Renal cortical epithelial cell (primary cell): Measurements from ENCODE around the gene BAZ1A. TPM values are rescaled to one million over a fixed set of nuclear protein-coding genes. Genes with fewer than 3 reads are reported as not detected.

Source experiments
- DNase-seq: peaks from one replicate; pipeline ENCODE4 v3.0.0-alpha.2; 2011; ENCODE audit warnings: low read depth
- total RNA-seq: library from RNA; depleted of rRNA; stranded (reverse); fragments of >200 nt; gene quantifications from 2 replicates; pipeline ENCODE4 v1.2.3, GENCODE V29; 2014

Gene BAZ1A
- total RNA-seq, 1 donor from 2014 or later: 68.4 TPM

- DNase-seq: no peak
Observed at GRCh38 chr14:34723867-34724266, 151.3 kb downstream of the BAZ1A start.

- DNase-seq: peak; percentile 54
Observed at GRCh38 chr14:34722723-34723545, 152.2 kb downstream of the BAZ1A start.

GRCh38 chr14:34721129-34721528 is 154.0 kb downstream of the BAZ1A start:
- no peak for DNase-seq

GRCh38 chr14:34718750-34719304 is 156.3 kb downstream of the BAZ1A start:
- DNase-seq: peak; percentile 53

GRCh38 chr14:34715127-34715863 is 159.9 kb downstream of the BAZ1A start:
- DNase-seq: no peak

GRCh38 chr14:34714320-34715126 is 160.6 kb downstream of the BAZ1A start, which contains the start of gene CFL2:
TSS of gene CFL2 (minus strand) at chr14:34714593. CDS start at chr14:34714540, 53 bp downstream.
- DNase-seq: peak; percentile 37

GRCh38 chr14:34713681-34714319 is 161.4 kb downstream of the BAZ1A start:
- peak; percentile 86 for DNase-seq

- DNase-seq: no peak
Observed at GRCh38 chr14:34713122-34713680, 162.0 kb downstream of the BAZ1A start.

- no peak for DNase-seq
Observed at GRCh38 chr14:34711796-34712712, 163.1 kb downstream of the BAZ1A start.

GRCh38 chr14:34711169-34711568 is 164.0 kb downstream of the BAZ1A start:
- DNase-seq: peak; percentile 53

- DNase-seq: no peak
Observed at GRCh38 chr14:34710744-34711143, 164.4 kb downstream of the BAZ1A start.

- DNase-seq: no peak
Observed at GRCh38 chr14:34710006-34710405, 165.2 kb downstream of the BAZ1A start.

- DNase-seq: no peak
Observed at GRCh38 chr14:34707722-34708121, 167.4 kb downstream of the BAZ1A start.

Other genes starting within 250 kb of the BAZ1A start
- 377 and 390 TPM in 2 replicates for gene SNX6, start 245.2 kb downstream of the BAZ1A start, total RNA-seq
- gene CFL2, start 160.8 kb downstream of the BAZ1A start, total RNA-seq: 54.4 and 57.3 TPM in 2 replicates
- 117 and 122 TPM in 2 replicates for gene SRP54, start 107.6 kb upstream of the BAZ1A start, total RNA-seq
- gene FAM177A1, start 170.9 kb upstream of the BAZ1A start, total RNA-seq: 72.2 and 82.9 TPM in 2 replicates
- 23.0 and 36.5 TPM in 2 replicates for gene PPP2R3C, start 246.6 kb upstream of the BAZ1A start, total RNA-seq
- 58.8 and 69.8 TPM in 2 replicates for gene PRORP, start 247.2 kb upstream of the BAZ1A start, total RNA-seq